Right renal cortex interstitium (tissue), 3 donors: ENCODE data around the gene NBPF4. TPM values are rescaled to one million over a fixed set of nuclear protein-coding genes. Genes with fewer than 3 reads are reported as not detected.
"Not testable (repeated sequence)": the region's sequence is repeated elsewhere in the genome, so short reads cannot be mapped to it uniquely, and the experiment has no call there.

Experiments
- DNase-seq, 3 donors: peaks; one replicate each; pipeline ENCODE4 v3.0.0-alpha.2; 2013; ENCODE audit warnings: low read depth in 3 of 3, low spot score in 2 of 3
- polyA plus RNA-seq, 3 donors: library from polyadenylated mRNA; unstranded; fragments of 120-200 nt; gene quantifications; one replicate each; pipeline ENCODE4 v1.2.1, GENCODE V29; 2013; ENCODE audit not compliant: insufficient read length in 3 of 3

NBPF4 gene
- polyA plus RNA-seq, result not detected

DNA sequence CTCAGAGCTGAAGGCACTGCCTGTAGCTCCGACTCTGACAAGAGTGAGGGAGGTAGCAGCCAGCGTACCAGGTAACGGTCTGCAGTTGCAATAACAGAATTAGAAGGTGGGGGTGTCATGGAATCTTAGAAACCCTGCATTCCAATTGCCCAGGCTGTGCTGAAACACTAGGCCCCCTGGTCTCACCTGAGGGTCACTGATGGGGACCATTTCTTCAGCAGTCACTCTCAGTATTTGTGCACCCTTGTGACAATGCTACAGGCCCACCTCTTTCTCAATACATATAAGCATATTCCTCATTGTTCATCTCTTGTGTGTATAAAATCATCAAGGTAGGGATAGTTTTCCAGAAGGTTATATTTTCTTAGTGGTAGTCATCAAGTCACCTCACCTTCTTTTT lies at the start of gene NBPF4:
NBPF4 (minus strand) TSS at position 101 of the 400 bp plus-strand sequence. CDS start 315 bp downstream, outside the sequence.
- not testable (repeated sequence) for DNase-seq

GRCh38 chr1:108282528-108283257 lies 38.8 kb upstream of the NBPF4 start:
- not testable (repeated sequence) for DNase-seq

DNA sequence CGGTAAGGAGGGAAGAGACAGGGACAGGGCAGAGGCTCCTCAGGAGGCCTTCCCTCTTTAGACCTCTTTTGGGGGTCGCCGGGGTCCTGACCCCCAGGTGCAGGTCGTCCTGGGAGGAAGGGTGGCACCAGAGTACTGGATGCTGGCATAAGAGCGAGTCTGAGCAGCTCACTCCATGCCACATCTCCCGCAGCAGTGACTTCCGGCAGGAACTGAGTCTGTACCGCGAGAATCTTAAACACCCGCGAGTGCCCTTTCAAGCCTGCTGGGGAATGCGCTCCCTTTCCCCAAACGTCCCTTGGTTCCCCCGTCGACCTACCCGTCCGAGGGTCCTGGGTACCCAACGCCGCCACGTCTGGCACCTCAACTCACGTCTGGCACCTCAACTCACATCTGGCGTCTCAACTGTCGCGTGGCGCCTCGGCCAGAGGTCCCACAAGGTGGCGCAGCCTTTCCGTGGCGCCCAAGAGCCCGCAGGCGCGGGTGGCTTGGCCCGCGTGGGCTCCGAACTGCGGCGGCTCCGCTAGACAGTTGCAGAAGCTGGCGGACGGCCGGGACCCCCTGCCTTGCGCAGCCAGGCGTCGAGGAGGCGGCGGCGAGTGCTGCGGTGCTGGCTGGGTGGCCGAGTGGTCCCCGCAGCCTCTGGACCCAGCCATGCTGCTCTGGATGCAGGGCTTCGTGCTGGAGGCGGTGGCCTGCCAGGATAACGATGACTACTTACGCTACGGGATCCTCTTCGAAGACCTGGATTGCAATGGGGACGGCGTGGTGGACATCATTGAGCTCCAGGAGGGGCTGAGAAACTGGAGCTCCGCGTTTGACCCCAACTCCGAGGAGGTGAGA lies 28.8 kb upstream of the NBPF4 start:
- not testable (repeated sequence) for DNase-seq

GRCh38 chr1:108267097-108267496 lies 23.2 kb upstream of the NBPF4 start:
- DNase-seq, result not testable (repeated sequence)

- DNase-seq, result not testable (repeated sequence)
These were observed 18.1 kb upstream of the NBPF4 start for GRCh38 chr1:108261967-108262366.

- DNase-seq, result not testable (repeated sequence)
These were observed 17.6 kb upstream of the NBPF4 start for GRCh38 chr1:108261519-108261918.

DNA sequence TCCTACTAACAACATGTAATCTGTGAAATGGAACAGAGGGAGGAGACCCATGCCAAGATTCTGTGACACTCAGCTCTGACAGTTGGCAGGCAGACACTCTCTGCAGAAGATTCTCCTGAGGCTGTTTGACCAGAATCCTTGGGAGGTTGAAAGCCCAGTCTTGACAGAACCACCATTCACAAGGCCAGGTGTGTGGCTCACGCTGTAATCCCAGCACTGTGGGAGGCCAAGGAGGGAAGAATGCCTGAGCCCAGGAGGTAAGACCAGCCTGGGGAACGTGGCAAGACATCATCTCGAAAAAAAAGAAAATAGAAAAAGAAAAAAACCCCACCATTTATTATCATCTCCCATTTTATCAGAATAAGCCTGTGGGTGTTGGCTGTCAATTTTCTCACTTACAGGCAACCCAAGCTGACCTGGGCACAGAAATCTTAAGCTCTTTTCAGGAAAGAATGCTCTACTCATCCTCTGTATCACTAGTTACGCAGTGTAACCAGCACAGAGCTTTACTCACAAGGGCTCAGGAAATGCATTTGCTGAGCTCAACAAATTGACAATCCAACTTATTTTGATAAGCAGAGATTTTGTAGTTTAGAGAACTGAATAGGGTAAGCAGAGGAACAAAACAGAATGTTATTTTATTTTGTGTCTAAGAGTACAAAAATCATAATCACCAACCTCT lies 16.8 kb upstream of the NBPF4 start:
- DNase-seq, result not testable (repeated sequence)

DNA sequence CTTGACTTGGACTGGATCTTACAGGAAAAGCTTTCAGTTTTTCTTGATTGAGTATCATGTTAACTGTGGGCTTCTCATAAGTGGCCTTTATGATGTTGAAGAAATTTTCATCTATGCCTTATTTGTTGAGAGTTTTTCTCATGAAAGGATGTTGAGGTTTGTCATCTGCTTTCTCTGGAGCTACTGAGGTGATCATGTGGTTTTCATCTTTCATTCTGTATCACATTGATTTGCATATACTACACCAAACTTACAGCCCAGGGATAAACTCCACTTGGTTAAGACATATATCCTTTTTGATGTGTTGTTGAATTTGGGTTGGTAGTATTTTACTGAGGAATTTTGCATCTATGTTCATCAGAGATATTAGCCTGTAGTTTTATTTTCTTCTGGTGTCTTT lies 11.6 kb upstream of the NBPF4 start:
- DNase-seq, result not testable (repeated sequence)

- DNase-seq, result not testable (repeated sequence)
These were observed 4.5 kb downstream of the NBPF4 start for GRCh38 chr1:108239426-108239825.

GRCh38 chr1:108235308-108235707 lies 8.6 kb downstream of the NBPF4 start:
- DNase-seq, result not testable (repeated sequence)

DNA sequence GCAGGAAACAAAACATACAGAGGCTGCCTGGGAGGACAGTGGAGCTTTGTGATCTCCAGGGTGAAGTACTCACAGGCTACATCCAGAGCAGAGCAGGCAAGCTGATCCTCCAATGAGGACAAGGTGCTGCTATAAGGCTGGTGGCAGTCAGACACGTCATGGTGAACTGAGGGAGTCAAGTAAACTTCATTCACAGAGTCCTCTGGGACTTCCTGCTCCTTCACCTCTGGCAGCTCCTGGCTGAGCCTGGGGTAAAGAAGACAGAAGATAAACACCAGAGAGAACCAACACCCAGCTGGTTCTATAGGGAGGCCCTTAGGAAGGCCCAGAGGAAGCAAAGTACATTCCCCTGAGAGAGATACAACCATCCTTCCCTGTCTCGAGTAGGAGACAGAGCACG lies 11.7 kb downstream of the NBPF4 start:
- not testable (repeated sequence) for DNase-seq

DNA sequence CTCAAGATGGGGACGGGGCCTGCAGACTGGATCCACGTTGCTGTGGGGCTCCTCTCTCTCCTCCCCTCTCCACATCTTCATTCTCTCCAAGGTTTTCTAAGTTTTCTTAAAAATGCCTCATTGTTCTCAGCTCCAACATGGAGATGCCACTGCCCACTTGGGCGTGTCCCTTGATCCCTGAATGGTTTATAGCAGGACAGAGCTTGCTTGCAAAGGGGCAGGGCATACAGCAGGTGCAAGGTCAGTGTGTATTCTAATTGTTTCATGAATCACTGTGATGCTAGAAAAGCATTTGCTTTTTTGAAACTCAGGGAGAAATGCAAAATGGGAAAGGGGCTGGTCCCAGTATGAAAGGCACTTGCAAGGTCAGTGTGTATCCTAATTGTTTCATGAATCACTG lies 13.9 kb downstream of the NBPF4 start:
- DNase-seq, result not testable (repeated sequence)

DNA sequence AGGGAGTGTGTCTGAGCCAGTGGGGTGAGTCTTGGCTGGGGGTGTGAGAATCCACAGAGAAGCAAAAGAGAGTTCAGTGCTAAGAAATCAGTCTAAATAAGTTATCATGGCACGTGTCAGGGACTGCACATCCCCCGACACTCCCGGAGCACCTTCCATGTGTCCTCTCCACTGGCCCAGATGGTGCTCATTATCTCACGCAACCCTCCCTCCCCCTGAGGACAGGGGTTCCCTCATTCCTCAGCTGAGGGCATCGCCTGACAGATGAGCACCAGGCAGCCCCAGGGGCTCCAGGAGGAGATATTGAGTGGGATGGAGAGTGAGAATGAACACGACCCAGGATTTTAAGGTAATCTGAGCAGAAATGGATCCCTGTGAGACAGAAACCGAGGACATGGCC lies 16.1 kb downstream of the NBPF4 start:
- DNase-seq, result not testable (repeated sequence)

- DNase-seq, result not testable (repeated sequence)
These were observed 17.0 kb downstream of the NBPF4 start for GRCh38 chr1:108226855-108227254.

DNA sequence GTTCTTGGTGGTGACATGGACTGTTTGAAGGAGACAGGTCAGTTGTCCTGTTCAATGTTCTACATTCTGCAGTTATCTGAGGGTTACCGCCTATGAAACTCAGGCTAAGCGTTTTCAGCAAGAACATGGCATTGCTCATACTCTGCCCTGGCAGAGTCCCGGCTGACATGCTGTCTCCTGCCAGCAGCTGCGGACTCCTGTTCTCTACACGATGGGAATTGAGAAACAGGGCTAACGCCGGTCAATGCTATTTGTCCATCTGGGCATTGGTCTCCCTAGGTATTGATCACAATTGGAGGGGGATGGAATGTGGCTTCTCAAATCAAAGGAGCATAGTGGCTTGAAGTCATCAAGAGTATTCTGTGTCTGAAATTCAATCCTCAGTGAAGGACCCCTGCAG lies 20.6 kb downstream of the NBPF4 start:
- DNase-seq, result not testable (repeated sequence)

DNA sequence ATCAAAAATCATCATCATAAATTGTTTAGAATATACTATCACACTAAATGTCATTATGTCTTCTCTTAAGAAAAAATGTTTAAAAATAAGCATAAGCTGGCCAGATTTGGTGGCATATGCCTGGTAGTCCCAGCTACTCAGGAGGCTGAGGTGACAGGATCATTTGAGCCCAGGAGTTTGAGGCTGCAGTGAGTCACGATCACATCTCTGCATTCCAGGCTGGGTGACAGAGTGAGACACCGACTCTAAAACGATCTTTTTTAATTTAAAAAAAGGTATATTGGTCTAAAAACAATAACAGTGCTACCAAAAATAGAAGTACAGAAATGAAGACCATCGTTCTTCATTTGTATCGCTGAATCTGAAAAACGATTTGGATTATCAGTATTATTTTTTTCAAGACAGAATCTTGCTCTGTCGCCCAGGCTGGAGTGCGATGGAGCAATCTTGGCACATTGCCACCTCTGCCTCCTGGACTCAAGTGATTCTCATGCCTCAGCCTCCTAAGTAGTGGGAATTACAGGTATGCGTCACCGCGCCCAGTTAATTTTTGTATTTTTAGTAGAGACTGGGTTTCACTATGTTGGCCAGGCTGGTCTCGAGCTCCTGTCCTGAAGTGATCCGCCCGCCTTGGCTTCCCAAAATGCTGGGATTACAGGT lies 26.2 kb downstream of the NBPF4 start:
- DNase-seq, result not testable (repeated sequence)

DNA sequence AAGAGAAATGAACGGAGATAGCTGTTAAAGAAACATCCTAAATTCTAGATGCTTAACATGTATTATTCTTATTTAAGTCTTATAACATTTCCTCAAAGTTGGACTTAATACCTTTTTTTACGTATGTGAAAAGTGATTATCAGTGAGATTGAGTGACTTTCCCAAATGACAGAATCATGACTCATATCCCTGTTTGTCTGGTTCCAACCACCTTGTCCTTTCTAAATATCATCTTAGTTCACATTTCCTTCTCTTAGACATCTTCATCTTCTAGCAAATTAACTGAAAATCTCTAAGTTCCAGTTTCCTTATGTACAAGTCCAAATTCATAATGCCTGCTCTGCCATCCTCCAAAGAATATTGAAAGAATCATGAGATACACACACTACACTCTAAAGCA lies 26.9 kb downstream of the NBPF4 start:
- DNase-seq, result not testable (repeated sequence)

DNA sequence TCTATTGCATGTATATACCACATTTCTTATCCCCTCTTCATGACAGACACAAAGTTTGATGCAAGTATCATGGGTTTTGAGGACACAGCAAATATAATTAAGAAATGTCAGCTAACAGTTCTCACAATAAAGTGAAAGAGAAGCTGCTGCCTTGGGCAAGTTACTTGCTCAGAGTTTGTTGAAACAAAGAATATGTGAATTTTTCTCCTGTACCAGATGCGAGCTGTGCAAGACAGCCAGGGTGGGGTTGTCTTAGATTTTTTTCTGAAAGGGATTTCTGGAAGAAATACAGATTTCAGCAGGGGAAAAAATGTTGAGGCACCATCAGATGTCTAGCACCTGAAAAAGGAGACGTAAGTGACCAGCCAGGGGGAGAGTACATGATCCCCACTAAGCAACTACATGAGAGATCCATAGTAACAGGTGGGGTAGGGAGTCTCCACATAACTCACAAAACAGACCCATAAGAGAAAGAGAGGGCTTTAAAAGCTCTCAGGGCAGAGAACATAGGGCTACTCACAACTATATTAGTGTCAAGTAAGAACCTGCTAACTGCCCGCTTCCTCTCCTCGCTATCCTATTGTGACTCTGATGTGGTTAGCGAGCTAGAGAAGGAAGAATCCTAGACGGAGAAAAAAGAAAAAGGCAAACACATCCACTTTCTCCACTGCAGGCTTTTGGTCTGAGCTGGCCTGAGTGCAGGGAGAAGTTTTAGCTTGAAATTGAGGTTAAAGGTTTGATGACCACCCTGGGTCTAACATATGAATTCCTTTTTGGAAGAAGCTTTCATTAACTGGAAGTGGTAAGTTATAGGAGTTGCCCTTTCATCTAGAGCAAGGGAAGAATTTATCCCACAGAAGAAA lies 27.6 kb downstream of the NBPF4 start:
- not testable (repeated sequence) for DNase-seq

DNA sequence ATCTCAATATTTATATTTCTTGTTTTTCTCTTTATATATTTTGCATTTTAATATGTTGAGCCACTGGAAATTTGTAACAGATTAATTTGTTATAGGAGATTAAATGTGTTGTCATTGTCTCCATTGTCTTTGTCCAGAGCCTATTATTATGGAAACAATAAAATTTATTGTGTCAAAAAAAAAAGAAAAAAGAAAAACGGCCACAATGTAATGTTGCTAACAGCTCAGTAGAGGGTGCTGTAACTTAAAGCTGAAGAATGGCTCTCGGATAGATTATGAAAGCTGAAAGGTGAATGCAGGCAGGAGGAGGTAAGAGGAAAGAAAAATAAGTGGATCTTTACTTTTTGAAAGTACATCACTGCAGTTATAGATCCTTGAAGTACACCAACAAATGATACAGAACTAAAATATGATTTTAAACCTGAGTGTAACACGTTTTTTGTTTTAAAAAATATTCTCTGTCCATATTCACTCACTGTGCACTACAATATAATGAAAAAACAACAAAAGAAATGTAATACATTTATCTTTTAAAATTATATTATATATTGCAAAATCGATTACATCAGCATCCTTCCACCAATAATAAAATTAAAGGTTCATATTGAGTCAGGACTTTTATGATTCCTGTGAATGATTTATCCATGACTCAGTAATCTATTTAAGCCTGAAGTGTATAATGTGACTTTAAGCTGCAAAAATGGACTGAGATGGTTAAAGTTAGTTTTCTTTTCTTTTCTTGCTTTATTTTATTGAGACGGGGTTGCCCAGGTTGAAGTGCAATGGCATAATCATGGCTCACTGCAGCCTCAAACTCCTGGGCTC lies 29.0 kb downstream of the NBPF4 start:
- not testable (repeated sequence) for DNase-seq
